Ovary (tissue), 9 donors: Measurements from ENCODE around the gene RNF112. TPM values are rescaled to one million over a fixed set of nuclear protein-coding genes. Genes with fewer than 3 reads are reported as not detected.
A peak's percentile ranks its signal among the peaks of the same experiment; 100 is the strongest.
"Not testable (repeated sequence)": the region's sequence is repeated elsewhere in the genome, so short reads cannot be mapped to it uniquely, and the experiment has no call there.

Experiments used
- DNase-seq, 5 donors: peaks; one replicate each; pipeline ENCODE4 v3.0.0-alpha.2; 2019 to 2020
- H3K27ac ChIP-seq, 2 donors: fragments of 200-600 bp; one replicate each; pipeline versions ENCODE4 v1.5.1 to v1.8.0; 2019 to 2022
- H3K27me3 ChIP-seq: fragments of 200-600 bp; one replicate; pipeline ENCODE4 v1.8.0; 2022
- H3K36me3 ChIP-seq: fragments of 200-600 bp; sonication (generic); one replicate; pipeline ENCODE4 v1.5.1; 2019
- H3K4me1 ChIP-seq: one replicate; pipeline ENCODE4 v1.8.1; 2013; ENCODE audit warnings: mild to moderate bottlenecking, moderate library complexity; ENCODE audit not compliant: insufficient read depth
- H3K4me3 ChIP-seq: fragments of 200-600 bp; sonication (generic); one replicate; pipeline ENCODE4 v1.5.1; 2017
- H3K9me3 ChIP-seq, 2 donors: fragments of 200-600 bp in 1 of 2; sonication (generic) in 1 of 2; one replicate each; pipeline versions ENCODE4 v1.5.1 to v1.8.1; 2013 to 2019; ENCODE audit warnings: mild to moderate bottlenecking in 1 of 2, moderate library complexity in 1 of 2
- EP300 ChIP-seq: sonication (generic); formaldehyde crosslinking; IDR thresholded peaks from one replicate; pipeline ENCODE4 v1.6.1; 2017; ENCODE audit warnings: antibody characterized with exemption
- POLR2A ChIP-seq: fragments of 450-650 bp; IDR thresholded peaks from one replicate; pipeline ENCODE4 v1.6.1; 2017; ENCODE audit warnings: antibody characterized with exemption, mild to moderate bottlenecking, moderate library complexity
- WGBS, 3 donors: extraction: QIAGEN DNeasy Blood & Tissue Kit in 1 of 3; methylation state at CpG; one replicate each; pipeline versions ENCODE4 v1.1.5 to v1.1.7; 2013 to 2017; 5-methylcytosine and 5-hydroxymethylcytosine counted together
- intact Hi-C, 4 donors: fragments of 100-400 bp; cut with DNase I; formaldehyde crosslinking; loops; one replicate each; pipeline versions ENCODE4 v1.11.0 to v1.15.1; 2022 to 2023
- polyA plus RNA-seq, 2 donors: library from polyadenylated mRNA; stranded (reverse); fragments of 200-250 nt in 1 of 2; fragments of 350-450 nt in 1 of 2; fragmentation: Illumina TruSeq in 1 of 2; extraction: RNeasy Lipid Tissue Mini Kit (QIAGEN cat#74804) in 1 of 2; gene quantifications; one replicate each; pipeline ENCODE4 v1.2.3, GENCODE V29; 2013 to 2014
- total RNA-seq, 7 donors: library from RNA; depleted of rRNA in 2 of 7; stranded (reverse); fragments of >200 nt in 2 of 7; fragmentation: NEBNext Ultra II Directional in 3 of 7; extraction: Animal tissue kit (Norgen Biotek cat#: 25700) in 3 of 7; gene quantifications; one replicate each; pipeline versions ENCODE4 v1.1.0 to v1.2.4, GENCODE V29; 2016 to 2023
- TF ChIP-seq, protein P1 (sequence below), 3 donors: fragments of 450-650 bp in 2 of 3; fragments of 200-600 bp in 1 of 3; IDR thresholded peaks; one replicate each; pipeline versions ENCODE4 v1.5.1 to v1.8.0; 2016 to 2022; ENCODE audit warnings: antibody characterized with exemption in 3 of 3, mild to moderate bottlenecking in 1 of 3
- donor health status: DM: no; HTN: no; CAD: no; lungs with moderate emphysema.
- donor health status: DM: no; HTN: no; CAD: no.
- donor health status: Bipolar disorder and iron deficiency.
- donor health status: DM: yes; HTN: yes; CAD: no.
- donor health status: DM: no; HTN: no; CAD: no.
- donor health status: DM: yes; HTN: yes; CAD: no.

RNF112 gene
- total and polyA plus RNA-seq, 9 donors: 0.24 to 6.9 (median 1.6) TPM

GRCh38 chr17:19442731-19443130 is 31.7 kb downstream of the RNF112 start:
- DNase-seq: no peak
- intact Hi-C loops: no loop called here
- WGBS, 3 donors: 79 to 89% (median 84%) methylated on average over 2 of the region's 2 CpGs
- Histone ChIP-seq H3K4me1 (peaks cover 2% of the 10 kb centered on the region), H3K27me3 (no peaks in the 10 kb centered on the region), H3K36me3 (no peaks in the 10 kb centered on the region), H3K27ac (no peak overlapping the region), H3K4me3 (no peak overlapping the region), H3K9me3 (no peaks in the 10 kb centered on the region)
- no peak for TF ChIP-seq EP300
- TF ChIP-seq, protein P1, sequence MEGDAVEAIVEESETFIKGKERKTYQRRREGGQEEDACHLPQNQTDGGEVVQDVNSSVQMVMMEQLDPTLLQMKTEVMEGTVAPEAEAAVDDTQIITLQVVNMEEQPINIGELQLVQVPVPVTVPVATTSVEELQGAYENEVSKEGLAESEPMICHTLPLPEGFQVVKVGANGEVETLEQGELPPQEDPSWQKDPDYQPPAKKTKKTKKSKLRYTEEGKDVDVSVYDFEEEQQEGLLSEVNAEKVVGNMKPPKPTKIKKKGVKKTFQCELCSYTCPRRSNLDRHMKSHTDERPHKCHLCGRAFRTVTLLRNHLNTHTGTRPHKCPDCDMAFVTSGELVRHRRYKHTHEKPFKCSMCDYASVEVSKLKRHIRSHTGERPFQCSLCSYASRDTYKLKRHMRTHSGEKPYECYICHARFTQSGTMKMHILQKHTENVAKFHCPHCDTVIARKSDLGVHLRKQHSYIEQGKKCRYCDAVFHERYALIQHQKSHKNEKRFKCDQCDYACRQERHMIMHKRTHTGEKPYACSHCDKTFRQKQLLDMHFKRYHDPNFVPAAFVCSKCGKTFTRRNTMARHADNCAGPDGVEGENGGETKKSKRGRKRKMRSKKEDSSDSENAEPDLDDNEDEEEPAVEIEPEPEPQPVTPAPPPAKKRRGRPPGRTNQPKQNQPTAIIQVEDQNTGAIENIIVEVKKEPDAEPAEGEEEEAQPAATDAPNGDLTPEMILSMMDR (IDR thresholded peaks at IDR 0.05): no peak
- TF ChIP-seq POLR2A: no peak

DNA sequence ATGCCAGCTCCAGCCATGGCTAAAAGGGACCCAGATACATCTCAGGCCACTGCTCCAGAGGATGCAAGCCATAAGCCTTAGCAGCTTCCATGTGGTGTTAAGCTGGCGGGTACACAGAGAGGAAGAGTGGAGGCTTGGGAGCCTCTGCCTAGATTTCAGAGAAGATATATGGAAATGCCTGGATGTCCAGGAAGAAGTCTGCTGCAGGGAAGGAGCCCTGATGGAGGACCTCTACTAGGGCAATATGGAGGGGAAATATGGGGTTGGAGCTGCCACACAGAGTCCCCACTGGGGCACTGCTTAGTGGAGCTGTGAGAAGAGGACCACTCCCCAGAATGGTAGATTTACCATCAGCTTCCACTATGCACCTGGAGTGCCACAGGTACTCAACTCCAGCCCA is 32.1 kb downstream of the RNF112 start:
- peaks cover 4% of the 10 kb centered on the region for H3K4me1 ChIP-seq
- TF ChIP-seq POLR2A (no peak), EP300 (no peak)
- TF ChIP-seq, protein P1 (IDR thresholded peaks at IDR 0.05): no peak
- no peaks in the 10 kb centered on the region for H3K27me3 ChIP-seq
- H3K36me3 ChIP-seq: no peaks in the 10 kb centered on the region
- no peak for DNase-seq
- H3K9me3 ChIP-seq: no peaks in the 10 kb centered on the region
- intact Hi-C loops: no loop called here
- H3K4me3 ChIP-seq: no peak overlapping the region
- WGBS, 3 donors: 95 to 100% (median 96%) methylated on average over 1 of the region's 1 CpG
- H3K27ac ChIP-seq: no peak overlapping the region

DNA sequence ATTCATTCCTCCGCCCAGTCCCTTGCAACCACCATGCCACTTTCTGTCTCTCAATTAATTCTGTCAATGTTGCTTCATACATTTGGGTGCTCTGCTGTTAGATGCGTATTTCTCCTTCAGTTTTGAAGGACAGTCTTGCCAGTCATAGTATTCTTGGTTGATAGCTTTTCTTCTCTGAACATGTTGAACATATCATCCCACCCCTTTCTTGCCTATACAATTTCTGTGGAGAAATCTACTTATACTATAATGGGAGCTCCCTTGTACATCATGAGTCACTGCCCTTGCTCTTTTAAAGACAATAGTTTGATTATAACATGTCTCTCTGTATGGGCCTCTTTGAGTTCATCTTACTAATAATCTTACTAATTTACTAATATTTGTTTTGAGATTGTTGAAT is 34.1 kb downstream of the RNF112 start:
- TF ChIP-seq, protein P1 (IDR thresholded peaks at IDR 0.05): no peak
- TF ChIP-seq POLR2A: no peak
- TF ChIP-seq EP300: no peak
- Histone ChIP-seq H3K4me1 (peaks cover 15% of the 10 kb centered on the region), H3K27ac (no peak overlapping the region), H3K4me3 (no peak overlapping the region), H3K36me3 (no peaks in the 10 kb centered on the region), H3K27me3 (no peaks in the 10 kb centered on the region), H3K9me3 (no peaks in the 10 kb centered on the region)
- 96 to 99% (median 98%) methylated on average over 2 of the region's 2 CpGs for WGBS, 3 donors
- intact Hi-C loops: loop anchor here in 2 of 4 donors (5.0 kb wide), 1 partner anchor 83 kb away; the partner anchor contains the start of gene B9D1 (in 2 of the 2)
- DNase-seq: no peak

DNA sequence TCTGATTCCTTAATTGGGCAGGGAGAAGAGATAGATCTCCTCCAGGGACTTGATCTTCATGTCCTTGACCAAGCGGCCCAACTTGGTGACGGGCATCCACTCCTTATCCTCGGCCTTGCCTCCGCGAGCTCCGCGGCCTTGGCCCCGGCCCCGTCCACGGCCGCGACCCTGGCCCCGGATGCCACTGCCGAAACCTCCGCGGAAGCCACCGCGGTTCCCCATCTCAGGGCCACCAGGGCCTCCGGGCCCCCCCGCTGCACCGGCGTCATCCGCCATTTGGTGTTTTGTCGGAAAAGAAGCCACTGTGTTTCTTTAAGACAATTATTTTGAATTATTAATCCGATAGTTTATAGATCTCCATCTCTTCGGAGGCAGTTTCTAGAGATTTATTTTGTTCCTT is 35.5 kb downstream of the RNF112 start:
- H3K4me3 ChIP-seq, H3K9me3 ChIP-seq, H3K27ac ChIP-seq, H3K27me3 ChIP-seq, H3K36me3 ChIP-seq: not testable (repeated sequence)
- intact Hi-C loops: loop anchor here (2.0 to 5.0 kb wide), 2 partner anchors 84 kb away; partner anchors contain the start of gene B9D1 (in 4 of the 4)
- DNase-seq: peak in 3 of 5 donors; percentile 48 to 52 (median 52)
- peaks cover 15% of the 10 kb centered on the region for H3K4me1 ChIP-seq
- 72 to 85% (median 75%) methylated on average over 26 of the region's 26 CpGs for WGBS, 3 donors

DNA sequence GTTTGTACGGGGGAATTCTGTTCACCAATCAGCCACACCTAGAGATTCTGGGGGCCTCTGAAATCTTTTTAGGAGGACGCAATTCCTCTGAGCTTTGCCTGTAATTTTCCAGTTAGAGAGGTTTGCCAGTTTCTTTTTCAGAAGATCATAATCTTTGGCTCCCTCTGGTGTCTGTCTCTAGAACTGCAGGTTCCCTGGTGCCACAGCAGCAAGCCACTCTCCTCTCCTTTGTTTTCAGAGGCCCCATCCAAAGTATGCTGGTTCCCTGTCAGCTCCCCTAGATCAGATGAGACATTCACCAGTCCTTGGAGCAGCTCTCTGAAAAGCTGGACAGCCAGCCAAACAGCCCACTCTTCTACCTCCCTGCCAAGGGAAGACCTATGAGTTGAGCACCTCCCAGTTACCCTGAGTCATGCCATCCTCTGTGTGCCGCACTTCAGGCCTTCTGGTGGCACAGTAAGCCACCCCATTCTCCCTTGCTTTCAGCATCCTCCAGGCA is 36.1 kb downstream of the RNF112 start:
- H3K27me3 ChIP-seq: no peaks in the 10 kb centered on the region
- WGBS, 3 donors: 26 to 34% (median 28%) methylated on average over 3 of the region's 3 CpGs
- no peaks in the 10 kb centered on the region for H3K9me3 ChIP-seq
- intact Hi-C loops: loop anchor here (2.0 to 5.0 kb wide), 2 partner anchors 84 to 85 kb away; partner anchors contain the start of gene B9D1 (in 4 of the 4)
- peaks cover 15% of the 10 kb centered on the region for H3K4me1 ChIP-seq
- DNase-seq: peak; percentile 56 to 86 (median 70)
- no peak overlapping the region for H3K4me3 ChIP-seq
- TF ChIP-seq, protein P1 (IDR thresholded peaks at IDR 0.05): peak; percentile 65 to 97 (median 94)
- no peak for TF ChIP-seq POLR2A
- H3K36me3 ChIP-seq: no peaks in the 10 kb centered on the region
- peak overlapping the region; percentile 34 to 41 for H3K27ac ChIP-seq
